GM18907 (cell line): Measurements from ENCODE around the gene GNAI3.

Experiments
- ATAC-seq: cut with Tn5 transposase; IDR thresholded peaks from one replicate; pipeline ENCODE4 v1.9.1; 2021; ENCODE audit warnings: mild to moderate bottlenecking, moderate library complexity; ENCODE audit not compliant: unreplicated experiment

Gene GNAI3

GRCh38 chr1:109523706-109524105 lies 24.7 kb upstream of the GNAI3 start:
- ATAC-seq: no peak

DNA sequence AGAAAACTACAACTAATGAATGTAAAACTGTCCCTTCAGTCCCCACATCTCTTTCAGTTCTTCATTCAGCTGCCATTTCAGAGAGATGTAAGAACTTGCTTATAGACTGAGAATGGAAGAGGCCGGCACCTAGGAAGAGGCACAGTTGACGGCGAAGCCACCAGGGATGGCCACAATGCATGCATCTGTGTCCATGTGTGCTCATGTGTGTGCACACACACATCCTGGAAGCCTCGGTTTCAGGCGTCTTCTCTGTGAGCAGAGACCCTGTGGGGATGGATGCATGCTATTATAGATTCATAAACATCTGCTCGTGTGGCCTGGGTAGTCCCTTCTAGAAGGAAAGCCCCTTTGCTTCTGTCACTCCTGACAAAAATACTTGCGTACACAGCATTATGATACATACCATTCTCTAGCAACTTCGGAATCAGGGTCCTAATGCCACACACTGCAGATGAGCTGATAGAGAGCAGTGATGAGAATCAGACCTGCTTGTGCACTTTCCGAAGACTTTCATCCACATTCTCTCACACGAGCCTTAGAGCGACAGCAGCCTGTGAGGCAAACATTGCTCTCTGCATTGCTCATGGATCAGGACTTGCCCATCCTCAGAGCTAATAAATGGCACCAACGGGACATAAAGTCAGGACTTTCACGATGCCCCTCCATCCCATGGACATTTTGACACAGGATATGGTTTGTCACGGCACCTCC lies 21.2 kb upstream of the GNAI3 start:
- peak; percentile 65 for ATAC-seq

DNA sequence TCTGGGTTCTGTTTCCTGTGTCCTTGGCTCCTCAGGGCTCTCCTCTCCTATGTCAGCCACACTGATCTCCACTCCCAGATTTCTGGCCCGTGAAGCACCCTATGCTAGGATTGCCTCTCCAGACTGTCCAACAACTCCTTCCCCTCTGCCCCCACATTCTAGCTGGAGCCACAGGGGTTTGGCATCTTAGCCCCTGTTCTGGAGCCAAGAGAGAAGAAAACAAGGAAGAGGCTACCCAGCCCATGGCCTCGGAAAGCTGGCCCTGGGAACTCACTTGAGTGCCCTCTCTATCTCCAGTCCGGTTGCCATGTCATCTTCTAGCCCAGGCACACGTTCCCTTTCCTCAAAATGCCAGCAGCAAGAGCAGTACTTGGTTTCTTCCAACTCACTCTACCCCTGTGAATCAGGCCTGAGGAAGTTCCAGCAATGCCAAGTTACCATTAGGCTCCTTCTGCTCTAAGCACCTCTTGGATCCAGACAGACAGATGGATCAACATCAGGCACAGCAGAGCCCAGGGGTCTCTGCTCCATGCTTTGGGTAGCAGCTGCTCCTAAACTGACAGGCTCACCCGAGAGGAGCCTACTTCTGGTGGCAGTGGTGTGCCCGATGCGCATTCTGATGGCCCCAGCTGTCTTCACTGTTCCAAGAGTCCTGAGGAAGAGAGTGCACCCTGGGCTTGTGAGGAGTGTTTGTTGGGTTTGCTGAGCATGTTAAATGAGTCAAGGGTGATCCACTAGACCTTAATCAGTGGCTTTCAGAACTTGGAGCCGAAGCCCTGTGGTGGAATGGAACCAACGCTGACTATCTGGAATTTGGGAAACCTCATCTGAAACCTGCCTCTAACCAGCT lies 20.3 kb upstream of the GNAI3 start:
- ATAC-seq: no peak

GRCh38 chr1:109528712-109529111 lies 19.7 kb upstream of the GNAI3 start:
- no peak for ATAC-seq

GRCh38 chr1:109529881-109530456 lies 18.4 kb upstream of the GNAI3 start:
- ATAC-seq: no peak

DNA sequence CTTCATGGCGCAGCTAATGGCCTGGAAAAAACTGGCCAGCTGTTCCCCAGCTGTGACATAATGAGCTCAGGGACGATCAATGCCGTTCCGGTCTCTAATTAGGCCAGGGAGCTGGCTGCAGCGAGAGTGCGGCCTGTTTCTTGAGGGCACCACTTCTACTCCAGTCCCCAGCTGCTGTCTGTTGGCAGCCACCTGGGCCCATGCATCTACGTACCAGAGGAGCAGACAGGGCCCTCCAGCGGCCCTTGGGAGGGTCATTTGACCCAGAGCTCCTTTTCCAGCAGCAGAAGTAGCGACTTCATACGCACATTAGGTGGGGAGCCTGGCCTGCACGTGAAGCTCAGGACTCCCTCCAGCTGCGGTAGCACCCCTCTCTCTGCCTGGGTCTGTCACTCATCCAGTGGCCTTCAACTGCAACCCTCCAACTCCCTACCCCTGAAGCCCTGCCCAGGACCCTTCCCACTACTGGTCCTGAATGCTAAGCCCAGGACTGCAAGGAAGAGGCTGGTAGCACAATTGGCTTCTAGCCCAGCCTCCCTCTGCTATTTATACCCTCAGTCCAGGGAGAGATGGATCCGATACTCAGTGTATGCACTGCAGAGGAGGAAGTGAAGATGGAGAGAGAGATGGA lies 17.8 kb upstream of the GNAI3 start:
- ATAC-seq: no peak

GRCh38 chr1:109531380-109531779 lies 17.0 kb upstream of the GNAI3 start:
- no peak for ATAC-seq

DNA sequence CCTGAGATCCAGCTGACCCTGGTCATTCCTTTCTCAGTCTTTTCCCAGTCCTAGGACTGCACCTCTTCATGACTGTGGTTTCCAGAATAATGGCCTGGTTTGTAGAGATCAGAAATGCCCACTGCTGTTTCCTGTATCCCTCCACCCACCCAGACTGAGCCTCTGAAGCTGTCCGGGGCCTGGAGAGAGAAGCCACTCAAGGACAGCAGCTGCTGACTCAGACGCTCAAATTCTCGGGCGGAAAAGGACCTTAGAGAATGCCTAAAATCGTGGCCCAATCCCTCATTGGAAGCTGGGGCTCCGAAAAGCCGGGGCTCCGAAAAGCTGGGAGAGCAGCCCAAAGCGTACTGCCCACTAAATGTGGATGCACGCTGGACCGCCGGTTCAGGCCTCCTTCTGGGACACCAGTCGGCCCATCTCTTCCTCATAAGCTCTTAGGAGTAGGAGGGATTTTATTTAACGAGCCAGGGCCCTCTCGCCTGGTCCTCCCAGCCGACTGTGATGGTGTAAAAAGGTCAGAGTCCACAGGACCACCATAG lies 16.5 kb upstream of the GNAI3 start:
- no peak for ATAC-seq

DNA sequence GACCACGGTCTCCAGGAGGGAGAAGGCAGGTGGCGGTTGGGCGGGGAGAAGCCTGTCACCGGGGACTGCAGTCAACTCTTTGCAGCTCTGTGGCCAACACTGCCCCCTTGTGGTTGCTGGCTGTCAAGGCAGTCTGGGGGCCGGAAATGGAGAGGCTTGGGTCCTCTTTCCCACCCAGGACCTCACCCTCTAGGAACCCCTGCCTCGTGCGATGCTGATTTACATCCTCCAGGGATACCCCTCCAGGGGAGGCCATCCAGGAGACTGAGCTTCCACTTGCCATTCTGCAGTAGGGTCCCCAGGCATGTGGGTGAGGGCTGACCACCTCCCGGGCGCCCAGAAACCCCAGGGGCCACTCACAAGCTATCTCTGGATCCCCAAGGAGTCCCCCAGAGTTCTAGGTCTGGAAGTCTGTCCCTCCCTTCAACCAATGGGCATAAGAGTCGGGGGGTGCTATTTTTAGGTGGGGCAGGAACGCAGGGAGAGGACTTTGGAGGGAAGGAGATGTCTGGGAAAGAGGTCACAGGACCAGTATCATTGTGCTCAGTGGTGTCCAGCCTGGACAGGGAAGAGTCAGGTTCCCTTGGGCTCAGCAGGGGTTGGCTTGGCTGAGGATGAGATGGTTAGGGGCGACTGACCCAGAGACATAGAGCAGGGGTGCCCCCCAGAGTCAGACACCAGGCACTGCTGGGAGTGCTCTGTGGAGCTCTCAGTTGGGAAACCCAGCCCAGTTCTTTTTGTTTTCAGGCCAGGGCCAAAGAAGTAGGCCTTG lies 15.9 kb upstream of the GNAI3 start:
- peak; percentile 78 for ATAC-seq

DNA sequence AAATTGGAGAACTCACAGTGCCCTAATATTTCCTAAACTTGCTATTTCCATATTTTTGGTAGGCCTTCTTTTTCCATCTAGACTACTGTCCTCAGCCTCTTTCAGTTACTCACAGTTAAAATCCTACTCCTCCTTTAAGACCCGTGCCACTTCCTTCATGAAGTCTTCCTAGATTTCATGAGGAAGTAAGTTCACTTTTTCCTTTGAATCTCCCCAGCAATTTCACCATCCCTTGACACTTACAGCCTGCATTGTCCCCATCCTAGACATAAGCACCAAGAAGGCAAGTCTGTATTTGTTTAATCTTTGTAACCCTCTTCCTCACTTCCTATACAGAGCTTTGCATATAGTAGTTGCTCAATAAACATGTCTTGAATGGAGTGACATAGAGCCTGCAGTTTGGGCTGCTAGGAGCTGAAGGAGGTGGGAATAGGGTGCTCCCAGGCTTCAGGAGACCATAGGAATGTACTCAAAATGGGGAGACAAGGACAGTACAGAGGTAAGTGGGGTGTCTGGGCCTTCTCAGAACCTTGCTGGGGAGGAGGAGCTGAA lies 14.0 kb upstream of the GNAI3 start:
- ATAC-seq: no peak

- no peak for ATAC-seq
These were observed 12.9 kb upstream of the GNAI3 start for GRCh38 chr1:109535481-109535880.

DNA sequence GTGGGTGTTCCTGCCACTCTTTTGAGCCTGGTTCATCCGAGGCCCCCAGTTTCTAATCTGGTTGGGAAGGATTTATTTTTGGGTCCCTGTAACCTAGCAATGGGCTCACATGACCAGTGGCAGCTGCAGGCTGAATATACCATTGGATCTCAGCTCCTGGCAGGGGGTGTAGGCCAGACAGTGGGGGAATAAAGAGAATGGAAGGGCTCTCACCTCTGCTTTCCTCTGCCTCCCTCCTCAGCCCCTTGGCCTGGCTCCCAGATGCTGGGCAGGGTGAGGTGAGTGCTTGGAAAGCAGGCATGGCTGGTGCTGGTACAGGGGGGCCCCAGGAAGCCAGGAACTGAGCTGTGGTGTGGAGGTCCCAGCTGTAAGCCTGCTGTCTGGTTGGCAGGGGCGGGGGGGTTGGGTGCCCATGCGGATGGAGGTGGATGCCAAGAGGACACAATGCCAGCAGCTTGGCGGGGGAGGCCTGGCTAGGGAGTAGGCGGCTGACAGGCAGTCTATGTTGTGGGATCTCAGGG lies 12.4 kb upstream of the GNAI3 start:
- ATAC-seq: no peak

- no peak for ATAC-seq
These were observed 10.8 kb upstream of the GNAI3 start for GRCh38 chr1:109537450-109538178.

DNA sequence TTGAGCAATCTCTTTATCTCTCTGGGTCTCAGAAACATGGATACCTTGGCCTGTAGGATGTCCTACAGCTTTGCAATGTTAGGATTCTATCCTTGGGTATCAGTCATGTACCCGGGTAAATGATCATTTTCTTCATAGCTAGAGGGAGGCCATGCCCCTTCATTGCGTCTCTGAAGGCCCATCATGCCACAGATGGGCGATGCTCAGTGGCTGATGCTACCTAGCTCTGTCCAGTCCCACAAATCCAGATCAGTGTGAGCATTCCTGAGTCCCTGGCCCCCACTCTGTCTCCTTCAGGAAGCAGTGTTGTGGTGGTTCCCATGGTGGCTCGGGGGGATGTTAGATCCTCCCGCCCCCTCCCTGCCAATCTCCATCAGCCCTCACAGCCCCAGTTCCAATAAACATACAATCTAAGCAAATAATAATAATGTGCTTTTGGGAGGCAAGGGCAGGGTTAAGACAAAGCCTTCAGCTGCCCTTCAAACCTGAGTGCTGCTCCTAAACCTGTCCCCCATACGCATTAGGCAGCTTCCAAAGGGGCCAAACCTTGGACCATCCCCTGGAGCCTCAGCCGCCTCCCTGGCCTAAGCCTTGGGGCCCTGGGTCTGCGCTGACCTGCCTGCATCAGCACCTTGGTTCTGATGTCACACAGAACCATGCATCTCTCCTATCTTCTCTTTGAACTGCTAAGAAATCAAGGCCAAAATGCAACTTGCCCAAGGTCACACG lies 9.4 kb upstream of the GNAI3 start:
- ATAC-seq: no peak

GRCh38 chr1:109539676-109540075 lies 8.7 kb upstream of the GNAI3 start, which contains the start of gene GPR61:
TSS of gene GPR61 (plus strand) at chr1:109539872. CDS start at chr1:109543023, 3,151 bp downstream.
- no peak for ATAC-seq

- no peak for ATAC-seq
These were observed 7.3 kb upstream of the GNAI3 start for GRCh38 chr1:109541102-109541501.

DNA sequence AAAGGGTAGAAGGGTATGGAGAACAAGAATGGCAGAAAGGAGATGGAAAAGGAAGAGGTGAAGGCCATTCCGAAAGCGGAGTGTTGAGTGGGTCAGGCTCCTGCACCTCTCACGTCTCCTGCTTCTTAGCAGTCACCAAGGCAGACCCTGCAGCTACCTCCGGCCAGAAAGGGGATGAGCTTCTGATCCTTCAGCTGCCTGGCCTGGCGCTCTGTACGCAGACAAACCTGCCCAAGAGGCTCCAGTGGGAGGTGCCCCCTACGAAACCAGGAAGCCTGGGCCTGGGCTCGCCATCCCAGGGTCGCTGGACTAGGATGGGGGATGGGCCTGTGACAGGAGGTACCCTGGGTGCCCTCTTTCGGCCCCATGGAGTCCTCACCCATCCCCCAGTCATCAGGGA lies 5.8 kb upstream of the GNAI3 start:
- no peak for ATAC-seq

- ATAC-seq: no peak
These were observed 5.0 kb upstream of the GNAI3 start for GRCh38 chr1:109543283-109543987.
